ENCODE measurements around the gene B4GALT2. TPM values are rescaled to one million over a fixed set of nuclear protein-coding genes. Genes with fewer than 3 reads are reported as not detected.
A peak's percentile ranks its signal among the peaks of the same experiment; 100 is the strongest.

The B4GALT2 gene
- total RNA-seq, 1 experiment from 2014 or later = 76.8 TPM

- TF ChIP-seq MAX (IDR thresholded peaks at IDR 0.05) (no peak), ZNF274 (IDR thresholded peaks at IDR 0.05; ENCODE audit: low read depth, low read length) (no peak), ZBTB33 (IDR thresholded peaks at IDR 0.05; ENCODE audit: extremely low read depth, insufficient replicate concordance, low read length) (no peak)
These were observed 7.6 kb upstream of the B4GALT2 start (continued) for GRCh38 chr1:43971336-43971980.

- H3K79me2 ChIP-seq (ENCODE audit: insufficient read depth, low read length) = peaks cover 58% of the 10 kb centered on the region
- H3K4me1 ChIP-seq (ENCODE audit: control insufficient read depth in 1 of 2, insufficient read depth in 2 of 2, low read length in 2 of 2) = peaks cover 22 to 63% of the 10 kb centered on the region in 2 experiments
- RAD21 ChIA-PET (ENCODE audit: low non-redundant PET in 1 of 2, low total read pairs in 2 of 2, uncharacterized antibody in 2 of 2, unreplicated experiment in 2 of 2) = no interaction called here
- H3K27me3 ChIP-seq (ENCODE audit: insufficient read depth, low read length) = no peaks in the 10 kb centered on the region
- no TSS peak for BruUV-seq (replicated peaks)
- H3K9me3 ChIP-seq (ENCODE audit: control insufficient read depth in 1 of 2, insufficient read depth in 1 of 2, low read depth in 1 of 2, low read length in 2 of 2) = no peaks in the 10 kb centered on the region
- DNase-seq (ENCODE audit: low read depth, low spot score) = no peak
- peaks cover 15 to 50% of the 10 kb centered on the region in 2 experiments; a peak in 3 of 4 replicates for H3K36me3 ChIP-seq (ENCODE audit: control insufficient read depth in 1 of 2, insufficient read depth in 2 of 2, low read length in 2 of 2)
- H2AFZ ChIP-seq (ENCODE audit: low read depth, low read length, poor library complexity, severe bottlenecking) = peak overlapping the region; percentile 30
- intact Hi-C loops (cut with micrococcal nuclease) = no loop called here
- peak overlapping the region; percentile 92 to 99 for H3K4me3 ChIP-seq (replicated peaks in 1 of 2; ENCODE audit: low read depth in 1 of 2, low read length in 2 of 2)
- POLR2A ChIA-PET = interaction anchor here (0.6 kb wide), 1 partner anchor 10 kb away, joined by 3 read pairs; no protein-coding TSS in a partner anchor
- peak; percentile 0; the same call in 1 of the 2 replicates for ATAC-seq
- CTCF ChIA-PET = interaction anchor here (1.3 to 2.2 kb wide), 2 partner anchors 39 to 211 kb away, joined by 3 to 10 read pairs; no protein-coding TSS in a partner anchor
- H4K20me1 ChIP-seq (ENCODE audit: insufficient read depth) = no peaks in the 10 kb centered on the region
- peak overlapping the region; percentile 93 for H3K9ac ChIP-seq (ENCODE audit: low read length)
- H3K4me2 ChIP-seq (ENCODE audit: low read length) = peak overlapping the region; percentile 97
- peak overlapping the region; percentile 80 for H3K27ac ChIP-seq (ENCODE audit: low read depth, low read length)
- no peaks in the 10 kb centered on the region for H3K9me2 ChIP-seq (ENCODE audit: insufficient read depth)
- no peak for TF ChIP-seq SIN3A (IDR thresholded peaks at IDR 0.05; ENCODE audit: low read depth)
- no peak for TF ChIP-seq JUND (IDR thresholded peaks at IDR 0.05)
- no peak for TF ChIP-seq ELF1 (IDR thresholded peaks at IDR 0.05; ENCODE audit: borderline replicate concordance, low read depth)
- no peak for TF ChIP-seq CEBPB (IDR thresholded peaks at IDR 0.05; ENCODE audit: low read depth)
- no peak for TF ChIP-seq YY1 (IDR thresholded peaks at IDR 0.05; ENCODE audit: extremely low read depth, insufficient replicate concordance, low read depth, low read length)
- TF ChIP-seq SRF (IDR thresholded peaks at IDR 0.05; ENCODE audit: low read depth) = no peak
- TF ChIP-seq ATF3 (IDR thresholded peaks at IDR 0.05) = no peak
- TF ChIP-seq REST (IDR thresholded peaks at IDR 0.05; ENCODE audit: low read depth) = no peak
- no peak for TF ChIP-seq POLR2A (IDR thresholded peaks at IDR 0.05; ENCODE audit: borderline replicate concordance, extremely low read depth, insufficient read depth, insufficient read length)
- TF ChIP-seq MAX (IDR thresholded peaks at IDR 0.05) = no peak
- no peak for TF ChIP-seq RAD21 (IDR thresholded peaks at IDR 0.05; ENCODE audit: low read depth)
- no peak for TF ChIP-seq EGR1 (IDR thresholded peaks at IDR 0.05; ENCODE audit: low read depth)
- no peak for TF ChIP-seq TCF7L2 (IDR thresholded peaks at IDR 0.05; ENCODE audit: borderline replicate concordance, extremely low read depth, insufficient read depth, insufficient read length)
These were observed 5.0 kb upstream of the B4GALT2 start for GRCh38 chr1:43973981-43974442.

All from HCT116 (cell line).